ENCODE data around the gene TPX2. TPM values are rescaled to one million over a fixed set of nuclear protein-coding genes. Genes with fewer than 3 reads are reported as not detected.

TPX2 gene
- polyA plus RNA-seq, 2 of the 4 experiments (the other 2 are of a cell fraction): 92.9 TPM

DNA sequence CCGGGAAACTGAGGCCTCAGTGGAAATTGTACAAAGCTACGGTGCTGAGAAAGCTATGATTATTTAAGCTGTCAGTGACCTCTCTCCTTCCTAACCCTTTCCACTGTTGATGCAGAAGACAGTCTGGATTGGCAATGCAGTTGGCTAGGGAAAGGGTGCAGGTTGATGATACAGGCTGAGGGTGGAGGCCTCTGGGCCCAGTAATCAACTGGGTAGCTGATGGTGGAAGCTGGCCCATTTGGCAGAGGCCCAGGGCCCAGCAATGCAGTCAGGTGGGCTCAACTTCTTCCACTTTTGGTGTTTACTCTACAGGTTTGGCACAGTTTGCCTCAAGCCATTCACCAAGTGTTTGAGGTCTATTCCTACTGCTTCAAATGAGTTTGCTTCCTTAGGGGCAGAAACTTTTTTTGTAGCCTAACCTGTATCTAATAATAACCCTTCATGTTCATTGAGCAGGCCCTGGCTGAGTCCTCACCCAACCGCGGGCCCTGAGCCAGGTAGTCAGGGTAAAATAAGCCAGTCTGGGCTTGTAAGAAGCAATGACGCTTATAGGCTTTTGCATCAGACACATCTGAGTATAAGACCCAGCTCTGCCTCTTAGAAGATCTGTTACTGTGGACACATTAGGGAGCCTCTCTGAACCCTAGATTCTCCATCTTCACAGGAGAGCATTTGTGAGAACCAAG is 28.5 kb upstream of the TPX2 start:
- H3K4me1 ChIP-seq: peaks cover 96% of the 10 kb centered on the region
- DNase-seq (ENCODE audit: low read depth in 1 of 2, low spot score in 1 of 2) (no peak), ATAC-seq (no peak), FAIRE-seq (no peak)
- no peak; a peak in 1 of 5 replicates for TF ChIP-seq JUN (IDR thresholded peaks at IDR 0.05)
- TF ChIP-seq EP300 (IDR thresholded peaks at IDR 0.05): no peak
- TF ChIP-seq HOXB13 (CRISPR knock-in tag; IDR thresholded peaks at IDR 0.05; ENCODE audit: low read depth): 0 out of 2 replicates have a peak, but pooled peaks have one; percentile 20
- peak; percentile 36; the same call in 1 of the 2 replicates for TF ChIP-seq EHF (CRISPR knock-in tag; IDR thresholded peaks at IDR 0.05)
- TF ChIP-seq BHLHE40 (IDR thresholded peaks at IDR 0.05; ENCODE audit: low read depth, low read length): no peak
- no peak for TF ChIP-seq POLR2A (IDR thresholded peaks at IDR 0.05; ENCODE audit: low read length)
- TF ChIP-seq CEBPB (IDR thresholded peaks at IDR 0.05): no peak
- TF ChIP-seq NR3C1 (IDR thresholded peaks at IDR 0.05): no peak
- TF ChIP-seq, protein P1, sequence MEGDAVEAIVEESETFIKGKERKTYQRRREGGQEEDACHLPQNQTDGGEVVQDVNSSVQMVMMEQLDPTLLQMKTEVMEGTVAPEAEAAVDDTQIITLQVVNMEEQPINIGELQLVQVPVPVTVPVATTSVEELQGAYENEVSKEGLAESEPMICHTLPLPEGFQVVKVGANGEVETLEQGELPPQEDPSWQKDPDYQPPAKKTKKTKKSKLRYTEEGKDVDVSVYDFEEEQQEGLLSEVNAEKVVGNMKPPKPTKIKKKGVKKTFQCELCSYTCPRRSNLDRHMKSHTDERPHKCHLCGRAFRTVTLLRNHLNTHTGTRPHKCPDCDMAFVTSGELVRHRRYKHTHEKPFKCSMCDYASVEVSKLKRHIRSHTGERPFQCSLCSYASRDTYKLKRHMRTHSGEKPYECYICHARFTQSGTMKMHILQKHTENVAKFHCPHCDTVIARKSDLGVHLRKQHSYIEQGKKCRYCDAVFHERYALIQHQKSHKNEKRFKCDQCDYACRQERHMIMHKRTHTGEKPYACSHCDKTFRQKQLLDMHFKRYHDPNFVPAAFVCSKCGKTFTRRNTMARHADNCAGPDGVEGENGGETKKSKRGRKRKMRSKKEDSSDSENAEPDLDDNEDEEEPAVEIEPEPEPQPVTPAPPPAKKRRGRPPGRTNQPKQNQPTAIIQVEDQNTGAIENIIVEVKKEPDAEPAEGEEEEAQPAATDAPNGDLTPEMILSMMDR (IDR thresholded peaks at IDR 0.05): no peak
- CTCF ChIA-PET: interaction anchor here (0.9 to 12.5 kb wide), 7 partner anchors 11 to 144 kb away, joined by 3 to 167 read pairs (median 4); partner anchors contain the start of gene BCL2L1
- H3K9me3 ChIP-seq: no peaks in the 10 kb centered on the region
- WGBS (ENCODE audit: missing lambda C conversion rate): 80% methylated on average over 5 of the region's 5 CpGs
- H3K27ac ChIP-seq: peak overlapping the region; percentile 95 to 96
- peak overlapping the region; percentile 80 for H3K4me2 ChIP-seq
- POLR2A ChIA-PET: interaction anchor here (0.9 to 1.0 kb wide), 2 partner anchors 12 kb away, joined by 3 read pairs; partner anchors contain the start of gene BCL2L1
- no peak overlapping the region; the same call in 2 of the 3 replicates for H3K4me3 ChIP-seq

DNA sequence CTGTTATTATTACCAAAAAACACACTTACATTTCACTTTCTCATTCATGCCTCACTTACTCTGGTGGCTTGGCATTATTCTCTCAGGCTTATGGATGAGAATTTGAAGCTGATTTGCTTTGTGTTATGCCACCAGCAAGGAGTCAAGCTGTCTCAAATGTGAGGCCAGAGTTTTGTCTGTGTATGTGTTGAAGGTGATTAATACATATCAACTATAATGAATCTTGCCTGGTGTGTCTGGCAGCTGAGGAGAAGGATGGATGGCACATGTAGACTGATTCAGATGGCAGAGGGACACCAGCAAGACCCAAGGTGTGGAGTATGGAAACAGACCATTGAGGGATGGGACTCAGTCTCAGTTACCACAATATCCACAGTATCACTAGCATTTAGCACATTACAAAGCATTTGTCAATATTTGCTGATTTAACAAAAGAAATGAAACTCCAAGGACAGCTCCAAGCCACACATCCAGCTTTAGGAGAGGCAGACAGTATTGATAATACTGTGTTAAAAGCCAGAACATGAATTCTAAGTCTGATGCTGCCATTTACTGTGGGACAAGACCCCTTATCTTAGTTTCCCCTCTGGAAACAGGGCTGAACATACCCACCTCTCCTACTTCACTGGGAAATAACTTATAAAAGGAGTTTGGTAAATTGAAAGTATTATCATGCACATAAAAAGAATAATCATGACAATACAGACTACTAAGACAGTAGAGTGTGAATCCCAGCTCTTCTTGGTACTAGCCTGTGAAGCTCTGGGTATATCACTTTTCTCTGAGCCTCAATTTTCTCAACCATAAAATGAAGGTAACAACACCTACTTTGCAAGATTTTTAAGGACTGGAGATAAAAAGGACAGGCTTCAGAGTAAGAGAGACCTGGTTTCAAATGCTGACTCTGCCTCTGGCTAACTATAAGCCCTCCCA is 27.6 kb upstream of the TPX2 start:
- H3K4me3 ChIP-seq: peak overlapping the region; percentile 20; the same call in 1 of the 3 replicates
- H3K4me1 ChIP-seq: peaks cover 96% of the 10 kb centered on the region
- TF ChIP-seq HEYL (CRISPR knock-in tag; IDR thresholded peaks at IDR 0.05) (0 out of 2 replicates have a peak, but pooled peaks have one; percentile 33), HOXA7 (CRISPR knock-in tag; IDR thresholded peaks at IDR 0.05) (no peak), EHF (CRISPR knock-in tag; IDR thresholded peaks at IDR 0.05) (peak; percentile 39; the same call in 1 of the 2 replicates), MAFK (IDR thresholded peaks at IDR 0.05; ENCODE audit: partially characterized antibody) (peak; percentile 83), JUN (IDR thresholded peaks at IDR 0.05) (0 out of 5 replicates have a peak, but pooled peaks of 1 of the 2 experiments have one; percentile 25)
- DNase-seq (ENCODE audit: low read depth in 1 of 2, low spot score in 1 of 2) (no peak), ATAC-seq (no peak), FAIRE-seq (no peak)
- peak overlapping the region; percentile 95 to 96 for H3K27ac ChIP-seq
- H3K4me2 ChIP-seq: peak overlapping the region; percentile 80
- H3K9me3 ChIP-seq: no peaks in the 10 kb centered on the region
- POLR2A ChIA-PET: interaction anchor here (0.9 to 2.7 kb wide), 5 partner anchors 11 to 50 kb away, joined by 3 to 30 read pairs (median 14); partner anchors contain the start of gene BCL2L1
- CTCF ChIA-PET: interaction anchor here (0.8 to 14.7 kb wide), 10 partner anchors 11 to 148 kb away, joined by 3 to 489 read pairs (median 4); partner anchors contain the start of gene BCL2L1

DNA sequence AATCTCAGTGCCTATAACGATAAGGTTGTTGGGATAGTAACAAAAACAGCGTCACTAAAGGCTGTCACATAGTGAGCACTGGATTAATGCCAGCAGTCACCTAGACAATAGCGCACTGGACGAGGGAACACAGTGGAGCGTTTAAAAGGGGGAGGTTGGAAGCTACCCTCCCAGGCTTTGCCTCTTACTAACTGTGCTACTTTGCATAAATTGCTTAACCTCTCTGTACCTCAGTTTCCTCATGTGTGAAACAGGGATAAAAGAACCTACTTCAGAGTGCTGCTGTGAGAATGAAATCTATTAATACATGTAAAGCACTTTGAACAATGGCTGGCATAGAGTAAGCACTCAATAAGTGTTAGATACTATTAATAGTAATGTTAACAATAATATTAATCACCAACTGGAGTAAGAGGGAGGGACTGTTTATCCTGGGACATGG is 27.0 kb upstream of the TPX2 start:
- H3K4me3 ChIP-seq: peak overlapping the region; percentile 20; the same call in 1 of the 3 replicates
- 39% methylated on average over 5 of the region's 5 CpGs for WGBS (ENCODE audit: missing lambda C conversion rate)
- peak overlapping the region; percentile 80 for H3K4me2 ChIP-seq
- ATAC-seq (no peak), FAIRE-seq (no peak), DNase-seq (ENCODE audit: low read depth in 1 of 2, low spot score in 1 of 2) (no peak)
- no peaks in the 10 kb centered on the region for H3K9me3 ChIP-seq
- H3K4me1 ChIP-seq: peaks cover 96% of the 10 kb centered on the region
- H3K27ac ChIP-seq: peak overlapping the region; percentile 95 to 96
- no peak for TF ChIP-seq RAD21 (conservative IDR thresholded peaks at IDR 0.05 in 1 of 2, IDR thresholded peaks at IDR 0.05 in 1 of 2)
- TF ChIP-seq JUNB (IDR thresholded peaks at IDR 0.05): no peak
- peak; percentile 28; the same call in 1 of the 2 replicates for TF ChIP-seq ZNF302 (CRISPR knock-in tag; IDR thresholded peaks at IDR 0.05)
- 0 out of 2 replicates have a peak, but pooled peaks have one; percentile 7 for TF ChIP-seq TP53 (CRISPR knock-in tag; IDR thresholded peaks at IDR 0.05)
- no peak for TF ChIP-seq FOSL2 (IDR thresholded peaks at IDR 0.05)
- TF ChIP-seq FOSL2 (CRISPR knock-in tag; IDR thresholded peaks at IDR 0.05): no peak
- CTCF ChIA-PET: interaction anchor here (0.8 to 14.7 kb wide), 8 partner anchors 8 to 149 kb away, joined by 3 to 489 read pairs (median 6); partner anchors contain the start of gene BCL2L1
- POLR2A ChIA-PET: interaction anchor here (0.8 to 2.7 kb wide), 9 partner anchors 8 to 149 kb away, joined by 3 to 30 read pairs (median 9); partner anchors contain the start of gene BCL2L1
